Omental fat pad (tissue), 4 donors: ENCODE results near the gene ABHD15. TPM values are rescaled to one million over a fixed set of nuclear protein-coding genes. Genes with fewer than 3 reads are reported as not detected.

Experiments used
- ATAC-seq: fragments of 150-250 bp; one replicate; pipeline ENCODE4 v1.9.1; 2016; ENCODE audit warnings: mild to moderate bottlenecking, moderate library complexity; ENCODE audit not compliant: low FRiP score
- DNase-seq: peaks from one replicate; pipeline ENCODE4 v3.0.0-alpha.2; 2019; ENCODE audit warnings: low spot score
- CTCF ChIP-seq, 3 donors: fragments of 450-650 bp; IDR thresholded peaks; one replicate each; pipeline ENCODE4 v1.5.1; 2016 to 2017; ENCODE audit warnings: antibody characterized with exemption in 3 of 3, mild to moderate bottlenecking in 3 of 3, moderate library complexity in 2 of 3
- total RNA-seq, 4 donors: library from RNA; depleted of rRNA; stranded (reverse); fragments of >200 nt; gene quantifications; one replicate each; pipeline ENCODE4 v1.1.0, GENCODE V29; 2016

ABHD15 gene
- total RNA-seq, 4 donors from 2014 or later: 21.6 to 55.2 (median 25.2) TPM

GRCh38 chr17:29593591-29594518 lies 27.0 kb upstream of the ABHD15 start:
- ATAC-seq (no peak), DNase-seq (no peak)
- TF ChIP-seq CTCF (IDR thresholded peaks at IDR 0.05): no peak

GRCh38 chr17:29592850-29593551 lies 26.2 kb upstream of the ABHD15 start, which contains the start of gene ANKRD13B:
TSS of gene ANKRD13B (plus strand) at chr17:29593132. CDS start at chr17:29593622, 490 bp downstream.
- no peak for DNase-seq
- no peak for TF ChIP-seq CTCF (IDR thresholded peaks at IDR 0.05)
- ATAC-seq: no peak

- peak in 1 of 3 donors; percentile 79 for TF ChIP-seq CTCF (IDR thresholded peaks at IDR 0.05)
- DNase-seq: peak; percentile 70
- ATAC-seq: peak; percentile 64
Measured at GRCh38 chr17:29591737-29592608, 25.1 kb upstream of the ABHD15 start.

GRCh38 chr17:29591146-29591736 lies 24.4 kb upstream of the ABHD15 start:
- no peak for TF ChIP-seq CTCF (IDR thresholded peaks at IDR 0.05)
- no peak for DNase-seq
- peak; percentile 57 for ATAC-seq

- no peak for ATAC-seq
- no peak for DNase-seq
- no peak for TF ChIP-seq CTCF (IDR thresholded peaks at IDR 0.05)
Measured at GRCh38 chr17:29590411-29591145, 23.7 kb upstream of the ABHD15 start.
